GM23338 (cell line): ENCODE data around the gene VPS8.
"Not testable (repeated sequence)": the region's sequence is repeated elsewhere in the genome, so short reads cannot be mapped to it uniquely, and the experiment has no call there.

Experiments used
- CREB1 ChIP-seq: fragments of 250-450 bp; sonication (Bioruptor Pico); IDR thresholded peaks from 2 replicates; pipeline ENCODE4 v1.5.0; 2020; ENCODE audit warnings: low read depth, mild to moderate bottlenecking, moderate library complexity
- EZH2 ChIP-seq: fragments of 200-600 bp; sonication (generic); IDR thresholded peaks from one replicate; pipeline ENCODE4 v1.8.0; 2017; ENCODE audit warnings: antibody characterized with exemption, mild to moderate bottlenecking, low read depth; ENCODE audit not compliant: unreplicated experiment
- EZH2phosphoT487 ChIP-seq: fragments of 200-600 bp; sonication (generic); IDR thresholded peaks from one replicate; pipeline ENCODE4 v1.8.1; 2018; ENCODE audit warnings: antibody characterized with exemption; ENCODE audit not compliant: unreplicated experiment
- NANOG ChIP-seq: IDR thresholded peaks from 2 replicates; pipeline ENCODE4 v1.6.1; 2016; ENCODE audit warnings: antibody characterized with exemption, borderline replicate concordance
- POLR2AphosphoS5 ChIP-seq: IDR thresholded peaks from 2 replicates; pipeline ENCODE4 v1.6.1; 2016; ENCODE audit warnings: antibody characterized with exemption, low read depth
- REST ChIP-seq: IDR thresholded peaks from one replicate; pipeline ENCODE4 v1.6.1; 2018; ENCODE audit warnings: antibody characterized with exemption; ENCODE audit not compliant: unreplicated experiment
- ZNF331 ChIP-seq: fragments of 250-450 bp; sonication (Bioruptor Pico); IDR thresholded peaks from 2 replicates; pipeline ENCODE4 v1.5.0; 2020; ENCODE audit warnings: low read depth, mild to moderate bottlenecking, moderate library complexity
- TF ChIP-seq, protein P1 (sequence below), 2 experiments: fragments of 200-600 bp in 1 of 2; sonication (generic) in 1 of 2; conservative IDR thresholded peaks; 2 replicates each; pipeline versions ENCODE4 v1.5.1 to v1.6.1; 2016 to 2017; ENCODE audit warnings: antibody characterized with exemption in 2 of 2, low read depth in 2 of 2, mild to moderate bottlenecking in 2 of 2, moderate library complexity in 1 of 2
- TF ChIP-seq, protein P2 (sequence below): IDR thresholded peaks from 2 replicates; pipeline ENCODE4 v1.6.1; 2016; ENCODE audit warnings: antibody characterized with exemption

DNA sequence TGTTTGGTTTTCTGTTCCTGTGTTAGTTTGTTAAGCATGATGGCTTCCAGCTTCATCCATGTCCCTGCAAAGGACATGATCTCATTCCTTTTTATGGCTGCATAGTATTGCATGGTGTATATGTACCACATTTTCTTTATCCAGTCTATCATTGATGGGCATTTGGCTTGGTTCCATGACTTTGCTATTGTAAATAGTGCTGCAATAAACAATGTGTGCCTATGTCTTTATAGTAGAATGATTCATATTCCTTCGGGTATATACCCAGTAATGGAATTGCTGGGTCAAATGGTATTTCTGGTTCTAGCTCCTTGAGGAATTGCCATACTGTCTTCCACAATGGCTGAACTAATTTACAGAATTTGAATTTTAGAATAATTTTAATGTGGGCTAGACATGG, 138.8 kb downstream of the VPS8 start:
- not testable (repeated sequence) for TF ChIP-seq ZNF331 (CRISPR knock-in tag); EZH2phosphoT487; CREB1 (CRISPR knock-in tag); POLR2AphosphoS5; REST; EZH2; NANOG
- TF ChIP-seq, protein P1, sequence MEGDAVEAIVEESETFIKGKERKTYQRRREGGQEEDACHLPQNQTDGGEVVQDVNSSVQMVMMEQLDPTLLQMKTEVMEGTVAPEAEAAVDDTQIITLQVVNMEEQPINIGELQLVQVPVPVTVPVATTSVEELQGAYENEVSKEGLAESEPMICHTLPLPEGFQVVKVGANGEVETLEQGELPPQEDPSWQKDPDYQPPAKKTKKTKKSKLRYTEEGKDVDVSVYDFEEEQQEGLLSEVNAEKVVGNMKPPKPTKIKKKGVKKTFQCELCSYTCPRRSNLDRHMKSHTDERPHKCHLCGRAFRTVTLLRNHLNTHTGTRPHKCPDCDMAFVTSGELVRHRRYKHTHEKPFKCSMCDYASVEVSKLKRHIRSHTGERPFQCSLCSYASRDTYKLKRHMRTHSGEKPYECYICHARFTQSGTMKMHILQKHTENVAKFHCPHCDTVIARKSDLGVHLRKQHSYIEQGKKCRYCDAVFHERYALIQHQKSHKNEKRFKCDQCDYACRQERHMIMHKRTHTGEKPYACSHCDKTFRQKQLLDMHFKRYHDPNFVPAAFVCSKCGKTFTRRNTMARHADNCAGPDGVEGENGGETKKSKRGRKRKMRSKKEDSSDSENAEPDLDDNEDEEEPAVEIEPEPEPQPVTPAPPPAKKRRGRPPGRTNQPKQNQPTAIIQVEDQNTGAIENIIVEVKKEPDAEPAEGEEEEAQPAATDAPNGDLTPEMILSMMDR (conservative IDR thresholded peaks at IDR 0.05; ENCODE audit: low read depth in 2 of 2) = not testable (repeated sequence)
- TF ChIP-seq, protein P2, sequence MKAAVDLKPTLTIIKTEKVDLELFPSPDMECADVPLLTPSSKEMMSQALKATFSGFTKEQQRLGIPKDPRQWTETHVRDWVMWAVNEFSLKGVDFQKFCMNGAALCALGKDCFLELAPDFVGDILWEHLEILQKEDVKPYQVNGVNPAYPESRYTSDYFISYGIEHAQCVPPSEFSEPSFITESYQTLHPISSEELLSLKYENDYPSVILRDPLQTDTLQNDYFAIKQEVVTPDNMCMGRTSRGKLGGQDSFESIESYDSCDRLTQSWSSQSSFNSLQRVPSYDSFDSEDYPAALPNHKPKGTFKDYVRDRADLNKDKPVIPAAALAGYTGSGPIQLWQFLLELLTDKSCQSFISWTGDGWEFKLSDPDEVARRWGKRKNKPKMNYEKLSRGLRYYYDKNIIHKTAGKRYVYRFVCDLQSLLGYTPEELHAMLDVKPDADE = not testable (repeated sequence)
